Stimulated activated CD8-positive, alpha-beta memory T cell treated with anti-CD3 and anti-CD28 coated beads, Interleukin-15, amount 100 ng/mL, for 48 hours (primary cell): Measurements from ENCODE around the gene PTPN3.

Source experiments
- DNase-seq, 2 donors: peaks; one replicate each; pipeline ENCODE4 v3.0.0-alpha.2; 2020; ENCODE audit warnings: low read depth in 2 of 2

PTPN3 gene

GRCh38 chr9:109424618-109425017, 73.5 kb downstream of the PTPN3 start:
- no peak for DNase-seq

GRCh38 chr9:109423877-109424276, 74.2 kb downstream of the PTPN3 start:
- no peak for DNase-seq

- no peak for DNase-seq
These were observed 75.5 kb downstream of the PTPN3 start for GRCh38 chr9:109422641-109423040.

DNA sequence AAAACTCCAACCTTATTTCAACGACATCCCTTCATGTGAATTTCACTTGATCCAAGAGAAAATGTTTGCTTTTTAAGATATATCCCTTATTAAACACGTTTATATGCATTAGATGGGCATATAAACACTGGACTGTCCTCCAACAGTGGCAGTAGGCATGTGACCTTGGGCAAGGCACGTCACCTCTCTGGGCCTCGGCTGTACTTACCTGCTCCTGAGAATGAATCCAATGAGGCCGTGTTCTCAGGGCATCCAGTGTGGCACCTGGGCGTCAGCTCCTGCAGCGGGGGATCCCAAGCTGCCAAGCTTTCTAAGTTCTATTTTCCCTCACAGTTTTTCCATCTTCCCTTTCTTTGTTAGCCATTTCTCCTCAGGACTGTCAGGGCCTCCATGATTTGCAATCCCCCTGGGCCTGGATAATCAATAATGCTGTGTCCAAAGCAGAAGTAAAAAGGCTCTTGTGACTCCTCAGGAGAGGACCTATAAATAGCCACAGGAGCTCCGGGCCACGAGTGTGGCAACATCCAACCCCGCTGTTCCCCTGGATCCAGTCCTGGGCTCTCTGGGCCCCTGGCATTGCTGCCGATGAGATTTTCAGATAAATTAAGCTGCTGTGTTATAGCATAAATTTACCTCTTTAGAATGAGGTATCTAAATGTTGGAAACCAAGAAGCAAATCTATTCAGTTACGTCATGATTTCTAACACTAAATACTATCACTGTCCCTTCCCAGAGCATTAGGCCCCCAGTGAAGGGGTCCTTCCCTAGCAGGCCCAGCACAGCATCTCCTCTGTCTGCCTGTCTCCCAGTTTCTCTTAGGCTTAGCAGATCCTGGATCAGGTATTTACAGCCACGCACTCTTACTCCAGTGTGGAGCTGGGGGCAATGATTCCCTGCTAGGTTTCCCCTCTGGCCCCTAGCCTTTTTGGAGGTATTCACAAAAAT, 76.8 kb downstream of the PTPN3 start:
- no peak for DNase-seq

- DNase-seq, result no peak
These were observed 78.6 kb downstream of the PTPN3 start for GRCh38 chr9:109419531-109419930.

DNA sequence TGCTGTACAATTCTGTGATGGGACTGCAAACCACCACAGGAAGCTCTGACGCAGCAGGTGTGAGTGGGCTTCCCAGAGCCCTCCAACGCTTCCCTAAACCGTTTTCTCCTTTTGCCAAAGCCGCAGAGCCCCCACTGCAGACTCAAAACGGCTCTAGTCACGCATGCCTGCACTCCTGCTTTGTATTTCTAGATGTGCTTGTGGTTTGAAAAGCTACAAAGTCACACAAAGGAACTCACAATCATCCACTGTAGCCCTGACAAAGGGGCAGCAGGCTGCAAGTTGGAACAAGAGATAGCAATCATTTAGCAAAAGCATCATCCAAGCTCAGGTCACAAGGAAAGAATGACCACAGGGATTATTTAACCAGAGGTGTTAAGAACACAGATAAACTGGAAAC, 79.3 kb downstream of the PTPN3 start:
- peak in 1 of 2 donors; percentile 13 for DNase-seq

DNA sequence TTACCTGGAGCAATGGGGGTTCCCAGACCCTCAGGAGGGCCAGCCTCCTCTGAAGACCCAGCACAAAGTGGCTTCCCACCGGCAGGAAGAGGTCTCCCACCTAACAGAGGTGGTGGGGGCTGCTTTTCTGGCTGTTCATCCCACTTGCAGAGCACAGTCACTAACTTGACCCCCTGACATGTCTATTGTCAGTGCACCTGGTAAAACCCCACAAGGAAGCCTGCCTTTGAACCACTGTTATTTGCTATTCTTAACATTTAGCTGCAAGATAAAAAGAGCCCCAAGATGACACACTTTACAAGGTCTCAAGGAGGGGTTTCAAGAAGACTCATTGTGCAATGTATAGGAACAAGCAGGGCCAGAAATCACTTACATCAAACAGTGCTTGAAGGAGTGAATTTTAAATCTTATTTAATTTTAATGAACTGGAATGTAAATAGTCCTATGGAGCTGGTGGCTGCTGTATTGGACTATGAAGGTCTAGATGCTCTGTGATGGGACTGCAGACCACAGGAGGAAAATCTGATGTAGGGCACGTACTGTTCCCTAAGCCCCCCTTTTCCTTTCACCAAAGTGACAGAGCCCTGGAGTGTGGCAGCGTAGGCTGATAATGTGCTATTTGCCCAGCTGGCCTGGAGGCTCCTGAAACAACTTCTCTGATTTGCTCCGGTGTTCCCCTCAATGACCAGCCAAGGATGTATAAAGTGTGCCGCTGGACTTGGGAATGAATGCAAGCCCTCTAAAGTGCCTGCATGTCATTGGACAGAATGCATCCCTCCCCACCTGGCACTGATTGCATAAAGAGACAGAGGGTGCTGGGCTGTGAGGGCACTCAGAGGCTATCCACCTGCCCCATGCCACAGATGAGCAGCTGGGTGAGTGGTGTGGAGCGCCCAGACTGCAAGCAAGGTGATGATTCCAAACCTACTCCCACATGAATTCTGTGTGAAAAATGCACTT, 80.2 kb downstream of the PTPN3 start:
- DNase-seq, result no peak

GRCh38 chr9:109417054-109417453, 81.1 kb downstream of the PTPN3 start:
- no peak for DNase-seq

GRCh38 chr9:109416135-109416706, 81.9 kb downstream of the PTPN3 start:
- no peak for DNase-seq

DNA sequence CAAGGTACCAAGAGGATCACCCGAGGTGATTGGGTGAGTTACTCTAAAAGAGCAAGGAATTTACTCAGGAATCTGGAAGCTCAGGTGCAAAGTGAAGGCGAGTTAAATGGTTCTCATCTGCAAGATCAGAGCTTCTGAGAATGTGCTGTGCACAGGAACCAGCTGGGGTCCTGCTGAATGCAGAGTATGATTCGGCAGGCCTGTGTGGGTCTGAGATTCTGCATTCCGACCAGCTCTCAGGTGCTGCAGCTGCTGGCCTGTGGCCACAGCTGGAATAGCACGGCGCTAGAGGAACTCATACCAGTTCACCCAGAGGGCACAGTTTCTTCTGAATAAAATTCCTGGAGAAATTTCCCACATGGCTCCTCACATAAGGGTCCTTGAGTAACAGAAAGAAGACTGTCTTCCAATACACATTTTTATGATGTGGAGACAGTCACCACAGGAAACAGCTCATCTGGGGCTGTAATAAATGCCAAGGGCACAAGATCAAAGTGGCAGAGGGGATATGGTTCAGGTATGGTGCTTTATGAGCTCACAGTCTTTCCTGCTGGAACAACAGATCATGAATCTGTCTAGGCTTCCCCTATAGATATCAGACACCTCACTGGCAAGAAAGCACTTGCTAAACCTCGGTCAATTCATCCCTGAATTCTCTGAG, 83.9 kb downstream of the PTPN3 start:
- DNase-seq, result no peak

DNA sequence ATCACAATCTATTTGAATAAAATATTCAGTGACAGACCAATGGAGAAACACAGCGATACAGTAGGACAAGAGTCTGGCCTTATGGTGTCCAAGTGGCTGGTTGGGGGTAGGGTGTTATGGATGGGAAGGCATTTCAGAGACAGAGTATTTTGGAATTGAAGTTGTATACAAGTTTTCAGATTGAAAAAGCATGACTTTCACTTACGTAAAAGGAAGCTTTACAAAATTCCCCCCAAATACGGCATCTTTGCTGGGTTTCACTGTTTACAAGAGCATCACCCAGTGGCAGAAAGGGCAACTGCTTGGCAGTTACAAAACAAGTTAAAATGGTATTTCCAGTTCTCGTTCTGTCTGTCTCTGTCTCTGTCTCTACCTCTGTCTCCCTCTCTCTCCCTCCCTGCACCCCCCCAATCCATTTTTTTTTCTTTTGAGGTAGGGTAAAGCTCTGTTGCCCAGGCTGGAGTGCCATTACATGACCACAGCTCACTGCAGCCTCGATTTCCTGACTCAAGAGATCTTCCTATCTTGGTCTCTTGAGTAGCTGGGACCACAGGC, 86.2 kb downstream of the PTPN3 start:
- DNase-seq, result peak in 1 of 2 donors; percentile 12

DNA sequence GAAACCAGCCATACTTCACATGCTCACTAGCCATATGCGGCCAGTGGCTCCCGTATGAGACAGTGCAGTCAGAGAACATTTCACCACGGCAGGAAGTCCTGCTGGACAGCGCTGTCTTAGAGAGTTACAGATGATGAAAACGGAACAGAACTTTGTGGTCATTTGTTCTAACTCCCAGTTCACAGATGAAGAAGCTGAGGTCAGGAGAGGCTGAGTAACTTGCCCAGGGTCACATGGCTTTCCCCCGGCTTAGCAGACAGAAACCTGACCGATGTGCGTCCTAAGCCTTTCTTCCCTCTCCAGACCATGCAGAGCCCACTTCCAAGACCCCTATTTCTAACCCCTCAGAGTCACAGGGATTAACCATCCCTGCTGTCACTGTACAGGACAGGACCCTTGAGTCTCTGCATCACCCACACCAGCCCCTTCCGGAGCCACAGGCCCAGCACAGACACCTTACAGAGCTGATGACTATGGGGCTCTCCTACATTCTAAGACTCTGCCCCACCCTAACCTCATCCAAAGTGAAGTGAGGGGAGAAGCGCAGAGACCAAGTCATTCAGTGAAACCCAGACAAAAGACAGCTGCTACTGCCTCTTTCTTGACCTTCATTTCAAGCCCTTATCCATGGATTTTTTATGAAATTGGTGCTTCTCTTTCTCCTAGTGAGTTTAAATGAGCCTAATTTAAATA, 86.9 kb downstream of the PTPN3 start:
- DNase-seq, result peak in 1 of 2 donors; percentile 12

GRCh38 chr9:109409773-109410397, 88.2 kb downstream of the PTPN3 start:
- peak in 1 of 2 donors; percentile 8 for DNase-seq

DNA sequence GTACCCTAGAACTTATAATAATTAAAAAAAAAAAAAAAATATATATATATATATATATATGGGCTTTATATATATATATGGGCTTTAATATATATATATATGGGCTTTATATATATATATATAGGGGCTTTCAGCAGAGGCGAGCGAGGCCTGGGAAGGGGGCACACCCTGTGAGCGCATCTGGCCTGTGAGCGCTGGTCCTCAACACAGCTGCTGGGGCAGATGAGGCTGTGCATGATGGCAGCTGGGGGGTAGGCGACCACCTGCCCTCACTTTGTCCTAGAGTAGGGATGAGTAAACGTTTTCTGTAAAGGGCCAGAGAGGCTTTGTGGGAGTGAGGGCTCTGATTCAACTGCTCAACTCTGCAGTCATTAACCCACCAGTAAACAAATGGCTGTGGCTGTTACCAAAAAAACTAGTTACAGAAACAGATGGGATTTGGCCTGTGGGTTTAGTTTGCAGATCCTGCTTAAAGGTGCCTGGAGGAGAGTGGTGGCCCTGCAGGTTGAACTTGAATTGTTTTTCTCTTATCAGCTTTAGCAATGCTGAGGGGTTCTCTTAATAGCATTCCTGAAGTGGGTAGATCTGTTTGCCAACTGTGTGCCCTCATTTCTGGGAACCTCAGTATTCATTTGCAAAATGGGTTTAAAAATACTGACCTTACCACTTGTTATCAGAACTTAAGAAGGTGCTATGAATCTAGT, 89.2 kb downstream of the PTPN3 start:
- no peak for DNase-seq

- DNase-seq, result no peak
These were observed 94.3 kb downstream of the PTPN3 start for GRCh38 chr9:109403766-109404320.

- no peak for DNase-seq
These were observed 95.0 kb downstream of the PTPN3 start for GRCh38 chr9:109403116-109403515.

GRCh38 chr9:109401990-109402318, 96.2 kb downstream of the PTPN3 start:
- no peak for DNase-seq

- no peak for DNase-seq
These were observed 96.7 kb downstream of the PTPN3 start for GRCh38 chr9:109401169-109401989.
